ENCODE measurements around the gene KLHL22.
"Not testable (repeated sequence)": the region's sequence is repeated elsewhere in the genome, so short reads cannot be mapped to it uniquely, and the experiment has no call there.

The KLHL22 gene

GRCh38 chr22:20424568-20424931 lies 71.0 kb downstream of the KLHL22 start:
- no peak overlapping the region; the same call in 1 of the 2 replicates for H3K27ac ChIP-seq
- TF ChIP-seq Cebpa-rat (IDR thresholded peaks at IDR 0.05) = no peak
- H3K4me2 ChIP-seq = peak overlapping the region; percentile 92
- H3K9me3 ChIP-seq = peaks cover 7% of the 10 kb centered on the region; the same call in 1 of the 2 replicates
- 0 out of 2 replicates have a peak overlapping the region, but pooled peaks have one; percentile 50 for H3K4me3 ChIP-seq
- H3K36me3 ChIP-seq = no peaks in the 10 kb centered on the region
- peaks cover 51% of the 10 kb centered on the region for H3K27me3 ChIP-seq
- H3K9ac ChIP-seq = no peak overlapping the region
- peaks cover under 1% of the 10 kb centered on the region; the same call in 1 of the 2 replicates for H4K20me1 ChIP-seq
- H3K4me1 ChIP-seq = peaks cover 65% of the 10 kb centered on the region

DNA sequence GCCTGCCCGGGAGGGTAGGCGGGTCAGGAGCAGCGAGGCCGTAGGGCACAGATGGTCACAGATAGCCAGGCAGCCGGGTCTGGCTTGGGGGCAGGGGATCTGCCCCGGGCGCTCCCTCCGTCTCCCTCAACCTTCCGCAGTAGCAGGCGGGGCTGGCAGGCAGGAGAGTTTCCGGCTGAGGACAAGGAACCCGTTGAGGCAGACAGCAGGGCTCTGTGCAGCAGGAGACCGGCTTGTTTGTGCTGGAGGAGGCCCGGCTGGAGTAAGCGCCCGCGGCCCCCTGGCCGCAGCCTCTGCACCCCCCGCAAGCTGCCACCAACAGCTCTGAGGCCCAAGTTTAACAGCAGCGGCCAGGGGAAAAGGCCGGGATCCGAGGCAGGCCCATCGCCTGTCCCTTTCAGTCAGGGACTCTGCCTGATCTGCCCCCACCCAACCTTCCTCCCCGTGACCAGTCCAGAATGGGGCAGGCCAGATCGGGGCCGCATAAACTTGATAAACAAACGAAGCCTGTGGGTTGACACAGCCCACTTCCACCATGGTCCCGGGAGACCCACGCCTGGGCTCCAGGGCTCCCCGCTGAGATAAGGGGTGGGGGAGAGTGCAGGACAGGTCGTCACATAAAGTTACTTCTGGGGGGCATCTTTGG lies 71.6 kb downstream of the KLHL22 start:
- peaks cover 48% of the 10 kb centered on the region for H3K27me3 ChIP-seq
- peak overlapping the region; percentile 92 for H3K4me2 ChIP-seq

DNA sequence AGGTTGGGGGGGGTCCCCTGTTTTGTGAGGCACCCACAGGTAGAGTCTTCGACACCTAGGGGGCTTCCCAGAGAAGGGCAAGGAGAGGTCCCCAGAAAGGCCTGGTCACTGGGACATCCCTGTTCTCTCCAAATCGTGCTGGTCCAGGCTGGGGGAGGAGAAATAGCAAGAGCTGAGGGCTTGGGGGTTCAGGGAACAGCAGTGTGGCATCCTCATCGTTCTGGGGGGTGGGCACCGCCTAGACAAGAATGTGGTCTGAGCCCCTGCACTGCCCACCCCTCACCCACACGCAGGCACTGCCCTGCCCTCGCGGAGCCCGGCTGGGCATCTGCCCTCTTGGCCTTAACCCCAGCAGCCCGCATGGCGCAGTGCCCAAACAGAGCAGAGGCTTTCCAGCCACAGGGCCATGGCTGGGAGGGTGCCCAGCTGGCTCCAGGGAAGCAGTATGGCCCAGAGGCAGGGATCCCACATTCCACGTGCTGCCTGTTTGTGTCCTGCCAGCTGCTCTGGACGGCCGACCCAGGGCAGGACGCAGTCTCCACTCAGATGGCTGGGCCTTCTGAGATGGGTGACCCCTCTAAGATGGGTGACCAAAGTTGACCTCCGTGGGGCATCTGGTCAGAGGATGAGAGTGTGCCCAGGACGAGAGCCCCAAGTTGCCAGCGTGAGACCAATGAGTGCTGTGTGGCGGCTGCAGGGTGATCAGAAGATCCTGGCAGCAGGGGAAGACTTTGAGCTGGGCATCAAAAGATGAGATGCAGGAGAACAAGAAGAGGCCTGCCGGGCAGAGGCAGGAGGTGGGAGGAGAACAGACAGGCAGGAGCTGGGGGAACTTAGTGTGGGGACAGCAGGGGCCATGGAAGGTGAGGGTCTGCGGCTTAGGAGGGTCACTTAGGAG lies 72.3 kb downstream of the KLHL22 start:
- TF ChIP-seq Cebpa-rat (IDR thresholded peaks at IDR 0.05) = no peak
- peak overlapping the region; percentile 57 for H3K27ac ChIP-seq
- H3K36me3 ChIP-seq = no peaks in the 10 kb centered on the region
- peak overlapping the region; percentile 50 for H3K4me3 ChIP-seq
- peaks cover 7% of the 10 kb centered on the region; the same call in 1 of the 2 replicates for H3K9me3 ChIP-seq
- H3K4me2 ChIP-seq = peak overlapping the region; percentile 92
- H3K27me3 ChIP-seq = peaks cover 40% of the 10 kb centered on the region
- no peaks in the 10 kb centered on the region for H4K20me1 ChIP-seq
- peak overlapping the region; percentile 61 for H3K9ac ChIP-seq
- peaks cover 62% of the 10 kb centered on the region for H3K4me1 ChIP-seq

More for the DNA sequence above, 71.6 kb downstream of the KLHL22 start:
- Histone ChIP-seq H3K27ac (peak overlapping the region; percentile 57), H3K4me1 (peaks cover 62% of the 10 kb centered on the region), H3K4me3 (peak overlapping the region; percentile 50), H3K9ac (peak overlapping the region; percentile 61), H3K9me3 (peaks cover 7% of the 10 kb centered on the region; the same call in 1 of the 2 replicates), H4K20me1 (no peaks in the 10 kb centered on the region), H3K36me3 (no peaks in the 10 kb centered on the region)
- TF ChIP-seq Cebpa-rat (IDR thresholded peaks at IDR 0.05) = no peak

- Histone ChIP-seq H3K4me2 (peak overlapping the region; percentile 92), H3K27ac (peak overlapping the region; percentile 57; the same call in 1 of the 2 replicates), H3K4me1 (peaks cover 69% of the 10 kb centered on the region), H3K36me3 (no peaks in the 10 kb centered on the region), H3K4me3 (0 out of 2 replicates have a peak overlapping the region, but pooled peaks have one; percentile 6), H3K9ac (peak overlapping the region; percentile 16; the same call in 1 of the 2 replicates), H3K9me3 (peaks cover 7% of the 10 kb centered on the region; the same call in 1 of the 2 replicates), H3K27me3 (peaks cover 34% of the 10 kb centered on the region), H4K20me1 (no peaks in the 10 kb centered on the region)
- TF ChIP-seq Cebpa-rat (IDR thresholded peaks at IDR 0.05) = no peak
These were observed 73.2 kb downstream of the KLHL22 start for GRCh38 chr22:20422271-20423007.

- no peak overlapping the region for H3K9ac ChIP-seq
- H3K4me2 ChIP-seq = peak overlapping the region; percentile 92
- H3K27me3 ChIP-seq = peaks cover 24% of the 10 kb centered on the region
- H3K9me3 ChIP-seq = peaks cover 7% of the 10 kb centered on the region; the same call in 1 of the 2 replicates
- no peaks in the 10 kb centered on the region for H4K20me1 ChIP-seq
- H3K4me3 ChIP-seq = no peak overlapping the region
- no peak for TF ChIP-seq Cebpa-rat (IDR thresholded peaks at IDR 0.05)
- H3K27ac ChIP-seq = no peak overlapping the region
- H3K36me3 ChIP-seq = no peaks in the 10 kb centered on the region
- peaks cover 78% of the 10 kb centered on the region for H3K4me1 ChIP-seq
These were observed 74.1 kb downstream of the KLHL22 start for GRCh38 chr22:20421507-20421874.

GRCh38 chr22:20420157-20420842 lies 75.3 kb downstream of the KLHL22 start:
- Histone ChIP-seq H3K9ac (no peak overlapping the region), H3K27me3 (peaks cover 12% of the 10 kb centered on the region), H3K4me2 (no peak overlapping the region), H3K36me3 (no peaks in the 10 kb centered on the region), H3K4me3 (no peak overlapping the region), H3K9me3 (peaks cover 6% of the 10 kb centered on the region; the same call in 1 of the 2 replicates), H3K27ac (no peak overlapping the region), H3K4me1 (peaks cover 78% of the 10 kb centered on the region), H4K20me1 (no peaks in the 10 kb centered on the region)
- TF ChIP-seq Cebpa-rat (IDR thresholded peaks at IDR 0.05) = no peak

DNA sequence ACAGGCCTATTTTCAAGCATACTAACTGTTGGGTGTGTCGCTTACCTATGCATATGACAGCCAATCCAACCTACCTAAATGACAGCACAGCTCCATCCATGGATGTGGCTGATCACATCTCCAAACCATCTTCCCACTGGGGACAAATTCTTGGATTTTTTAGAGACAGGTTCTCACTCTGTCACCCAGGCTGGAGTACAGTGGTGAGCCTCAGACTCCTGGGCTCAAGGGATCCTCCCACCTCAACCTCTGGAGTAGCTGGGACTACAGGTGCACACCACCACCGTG lies 76.0 kb downstream of the KLHL22 start:
- H3K27ac ChIP-seq = no peak overlapping the region
- H3K27me3 ChIP-seq = peaks cover 6% of the 10 kb centered on the region
- peaks cover 71% of the 10 kb centered on the region for H3K4me1 ChIP-seq
- H3K4me3 ChIP-seq = no peak overlapping the region
- TF ChIP-seq Cebpa-rat (IDR thresholded peaks at IDR 0.05) = no peak
- no peaks in the 10 kb centered on the region for H4K20me1 ChIP-seq
- no peaks in the 10 kb centered on the region for H3K9me3 ChIP-seq
- H3K9ac ChIP-seq = no peak overlapping the region
- no peak overlapping the region for H3K4me2 ChIP-seq
- no peaks in the 10 kb centered on the region for H3K36me3 ChIP-seq

GRCh38 chr22:20418211-20418788 lies 77.3 kb downstream of the KLHL22 start:
- Histone ChIP-seq H3K4me2 (peak overlapping the region; percentile 66), H3K4me1 (peaks cover 63% of the 10 kb centered on the region), H3K4me3 (no peak overlapping the region), H3K36me3 (no peaks in the 10 kb centered on the region), H3K27me3 (no peaks in the 10 kb centered on the region), H4K20me1 (no peaks in the 10 kb centered on the region), H3K9me3 (no peaks in the 10 kb centered on the region), H3K9ac (0 out of 2 replicates have a peak overlapping the region, but pooled peaks have one; percentile 10), H3K27ac (no peak overlapping the region)
- TF ChIP-seq Cebpa-rat (IDR thresholded peaks at IDR 0.05) = no peak

- not testable (repeated sequence) for H3K27me3 ChIP-seq, H3K9ac ChIP-seq, H3K9me3 ChIP-seq, H3K27ac ChIP-seq, H3K4me2 ChIP-seq, H4K20me1 ChIP-seq, H3K4me3 ChIP-seq, H3K36me3 ChIP-seq
- H3K4me1 ChIP-seq = peaks cover 48% of the 10 kb centered on the region
These were observed 79.9 kb downstream of the KLHL22 start for GRCh38 chr22:20415699-20416098.

DNA sequence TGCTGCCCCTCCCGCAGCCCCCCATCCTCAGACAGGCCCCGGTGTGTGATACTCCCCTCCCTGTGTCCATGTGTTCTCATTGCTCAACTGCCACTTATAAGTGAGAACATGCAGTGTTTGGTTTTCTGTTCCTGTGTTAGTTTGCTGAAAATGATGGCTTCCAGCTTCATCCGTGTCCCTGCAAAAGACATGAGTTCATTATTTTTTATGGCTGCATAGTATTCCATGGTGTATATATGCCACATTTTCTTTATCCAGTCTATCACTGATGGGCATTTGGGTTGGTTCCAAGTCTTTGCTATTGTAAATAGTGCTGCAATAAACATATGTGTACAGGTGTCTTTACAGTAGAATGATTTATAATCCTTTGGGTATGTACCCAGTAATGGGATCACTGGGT lies 80.4 kb downstream of the KLHL22 start:
- H3K4me2 ChIP-seq, H3K4me3 ChIP-seq, H3K36me3 ChIP-seq, H3K9ac ChIP-seq, H3K9me3 ChIP-seq, H3K27ac ChIP-seq, H3K27me3 ChIP-seq, H4K20me1 ChIP-seq: not testable (repeated sequence)
- H3K4me1 ChIP-seq = peaks cover 43% of the 10 kb centered on the region

Data from BLaER1 (cell line).